Vagina (tissue), 2 donors: ENCODE data around the gene VTI1A. TPM values are rescaled to one million over a fixed set of nuclear protein-coding genes. Genes with fewer than 3 reads are reported as not detected.

Source experiments
- DNase-seq, 2 donors: peaks; one replicate each; pipeline ENCODE4 v3.0.0-alpha.2; 2017; ENCODE audit errors: extremely low spot score in 2 of 2
- H3K27ac ChIP-seq: fragments of 200-600 bp; sonication (generic); one replicate; pipeline ENCODE4 v1.5.1; 2019
- H3K27me3 ChIP-seq: fragments of 200-600 bp; sonication (generic); one replicate; pipeline ENCODE4 v1.5.1; 2019
- H3K36me3 ChIP-seq, 2 donors: fragments of 200-600 bp; sonication (generic); one replicate each; pipeline ENCODE4 v1.5.1; 2017 to 2019
- H3K4me1 ChIP-seq: fragments of 200-600 bp; sonication (generic); one replicate; pipeline ENCODE4 v1.5.1; 2019
- H3K4me3 ChIP-seq, 2 donors: fragments of 200-600 bp; sonication (generic); 1 replicate in 1 of 2; 2 replicates in 1 of 2; pipeline ENCODE4 v1.5.1; 2016 to 2019
- H3K9me3 ChIP-seq: fragments of 200-600 bp; sonication (generic); one replicate; pipeline ENCODE4 v1.5.1; 2019
- POLR2A ChIP-seq, 2 donors: fragments of 450-650 bp; IDR thresholded peaks; one replicate each; pipeline ENCODE4 v1.6.1; 2017; ENCODE audit warnings: antibody characterized with exemption in 2 of 2, mild to moderate bottlenecking in 2 of 2, moderate library complexity in 2 of 2
- POLR2AphosphoS5 ChIP-seq, 2 donors: sonication (generic); formaldehyde crosslinking; IDR thresholded peaks; one replicate each; pipeline ENCODE4 v1.9.0; 2017; ENCODE audit warnings: antibody characterized with exemption in 2 of 2, mild to moderate bottlenecking in 2 of 2, low read depth in 1 of 2; ENCODE audit not compliant: insufficient read depth in 1 of 2
- intact Hi-C: fragments of 100-400 bp; cut with DNase I; formaldehyde crosslinking; loops from one replicate; pipeline ENCODE4 v1.15.1; 2023
- total RNA-seq: library from RNA; depleted of rRNA; stranded (reverse); fragments of >200 nt; gene quantifications from one replicate; pipeline ENCODE4 v1.2.3, GENCODE V29; 2016
- TF ChIP-seq, protein P1 (sequence below), 3 experiments: fragments of 450-650 bp in 2 of 3; fragments of 200-600 bp in 1 of 3; sonication (generic) in 1 of 3; IDR thresholded peaks; one replicate each; pipeline ENCODE4 v1.5.1; 2017 to 2019; ENCODE audit warnings: antibody characterized with exemption in 3 of 3, mild to moderate bottlenecking in 2 of 3, moderate library complexity in 2 of 3

Gene VTI1A
- total RNA-seq, 1 donor from 2014 or later = 49.1 TPM

DNA sequence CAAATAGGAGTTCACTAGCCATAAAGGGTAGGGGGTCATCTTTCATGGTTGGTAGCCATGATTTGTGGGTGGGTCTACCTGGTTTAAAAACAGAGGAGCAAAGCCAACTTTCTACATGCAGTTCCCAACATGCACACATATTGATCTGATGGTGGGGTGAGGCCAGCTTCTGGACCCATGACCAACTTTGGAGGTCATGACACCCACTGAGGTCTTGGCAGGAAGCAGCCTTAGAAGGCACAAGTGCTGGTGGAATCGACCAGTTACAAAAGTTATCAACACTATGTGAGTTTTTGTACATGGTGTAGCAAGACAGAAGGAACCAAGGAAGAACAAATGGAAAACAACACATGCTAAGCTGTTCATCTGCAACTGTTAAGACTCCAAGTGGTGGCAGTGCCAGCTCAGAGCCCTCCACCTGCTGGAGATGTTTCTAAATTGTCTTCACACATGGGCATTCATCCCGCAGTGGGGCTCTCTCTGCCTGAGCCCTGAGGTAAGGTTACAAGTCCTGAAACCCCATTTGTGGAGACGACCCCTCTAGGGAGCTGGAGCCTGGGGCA lies 401.9 kb downstream of the VTI1A start:
- TF ChIP-seq POLR2AphosphoS5 (IDR thresholded peaks at IDR 0.05; ENCODE audit: insufficient read depth in 1 of 2, low read depth in 1 of 2) (no peak), POLR2A (IDR thresholded peaks at IDR 0.05) (no peak)
- TF ChIP-seq, protein P1, sequence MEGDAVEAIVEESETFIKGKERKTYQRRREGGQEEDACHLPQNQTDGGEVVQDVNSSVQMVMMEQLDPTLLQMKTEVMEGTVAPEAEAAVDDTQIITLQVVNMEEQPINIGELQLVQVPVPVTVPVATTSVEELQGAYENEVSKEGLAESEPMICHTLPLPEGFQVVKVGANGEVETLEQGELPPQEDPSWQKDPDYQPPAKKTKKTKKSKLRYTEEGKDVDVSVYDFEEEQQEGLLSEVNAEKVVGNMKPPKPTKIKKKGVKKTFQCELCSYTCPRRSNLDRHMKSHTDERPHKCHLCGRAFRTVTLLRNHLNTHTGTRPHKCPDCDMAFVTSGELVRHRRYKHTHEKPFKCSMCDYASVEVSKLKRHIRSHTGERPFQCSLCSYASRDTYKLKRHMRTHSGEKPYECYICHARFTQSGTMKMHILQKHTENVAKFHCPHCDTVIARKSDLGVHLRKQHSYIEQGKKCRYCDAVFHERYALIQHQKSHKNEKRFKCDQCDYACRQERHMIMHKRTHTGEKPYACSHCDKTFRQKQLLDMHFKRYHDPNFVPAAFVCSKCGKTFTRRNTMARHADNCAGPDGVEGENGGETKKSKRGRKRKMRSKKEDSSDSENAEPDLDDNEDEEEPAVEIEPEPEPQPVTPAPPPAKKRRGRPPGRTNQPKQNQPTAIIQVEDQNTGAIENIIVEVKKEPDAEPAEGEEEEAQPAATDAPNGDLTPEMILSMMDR (IDR thresholded peaks at IDR 0.05) = no peak
- no peak for DNase-seq
- H3K9me3 ChIP-seq = peaks cover 6% of the 10 kb centered on the region
- no peaks in the 10 kb centered on the region for H3K27me3 ChIP-seq
- H3K4me3 ChIP-seq = no peak overlapping the region
- H3K4me1 ChIP-seq = no peaks in the 10 kb centered on the region
- no peak overlapping the region for H3K27ac ChIP-seq
- H3K36me3 ChIP-seq = no peaks in the 10 kb centered on the region
- intact Hi-C loops = no loop called here

DNA sequence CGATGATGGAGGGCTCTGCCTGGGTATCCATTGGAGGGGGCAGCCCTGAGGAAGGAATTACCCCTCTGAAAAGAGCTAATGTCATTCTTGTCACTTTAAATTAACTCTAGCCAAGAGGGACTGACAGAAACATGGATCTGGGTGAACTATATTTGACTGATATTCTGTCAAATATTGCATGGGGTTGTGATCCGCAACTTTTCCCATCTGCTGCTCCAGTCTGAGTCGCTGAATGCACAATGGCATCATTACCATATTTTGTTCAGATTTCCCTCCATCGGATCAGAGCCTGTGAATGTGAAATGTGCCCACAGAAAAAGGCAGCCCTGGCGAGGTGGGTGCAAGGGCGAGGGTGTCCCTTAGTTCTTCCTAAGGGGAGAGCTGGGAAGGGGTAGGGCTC lies 402.5 kb downstream of the VTI1A start:
- Histone ChIP-seq H3K4me1 (no peaks in the 10 kb centered on the region), H3K9me3 (peaks cover 6% of the 10 kb centered on the region), H3K27me3 (no peaks in the 10 kb centered on the region), H3K4me3 (no peak overlapping the region), H3K36me3 (no peaks in the 10 kb centered on the region), H3K27ac (no peak overlapping the region)
- TF ChIP-seq POLR2AphosphoS5 (IDR thresholded peaks at IDR 0.05; ENCODE audit: insufficient read depth in 1 of 2, low read depth in 1 of 2) (no peak), POLR2A (IDR thresholded peaks at IDR 0.05) (no peak)
- TF ChIP-seq, protein P1 (IDR thresholded peaks at IDR 0.05) = no peak
- intact Hi-C loops = no loop called here
- no peak for DNase-seq

DNA sequence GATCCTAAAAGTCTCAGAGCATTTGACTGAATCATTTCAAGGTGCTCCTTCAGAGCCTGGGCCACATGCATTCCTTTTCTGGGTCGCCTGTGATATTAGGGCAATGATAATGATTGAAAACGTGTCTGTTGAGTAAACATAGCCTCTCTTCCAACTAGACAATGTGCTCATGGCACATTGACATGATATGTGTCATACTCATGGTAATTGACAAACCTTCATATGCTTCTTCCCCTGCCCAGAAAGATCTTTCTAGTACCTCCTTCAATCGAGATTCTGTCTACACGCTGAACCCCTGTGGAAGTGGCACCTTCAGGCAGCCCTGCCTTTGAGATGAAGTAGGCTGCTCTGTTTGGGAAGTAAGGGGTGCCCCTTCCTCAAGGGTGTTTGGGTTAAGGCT lies 404.2 kb downstream of the VTI1A start:
- H3K27me3 ChIP-seq = no peaks in the 10 kb centered on the region
- TF ChIP-seq, protein P1 (IDR thresholded peaks at IDR 0.05) = no peak
- TF ChIP-seq POLR2AphosphoS5 (IDR thresholded peaks at IDR 0.05; ENCODE audit: insufficient read depth in 1 of 2, low read depth in 1 of 2) = no peak
- TF ChIP-seq POLR2A (IDR thresholded peaks at IDR 0.05) = no peak
- no peak overlapping the region for H3K27ac ChIP-seq

DNA sequence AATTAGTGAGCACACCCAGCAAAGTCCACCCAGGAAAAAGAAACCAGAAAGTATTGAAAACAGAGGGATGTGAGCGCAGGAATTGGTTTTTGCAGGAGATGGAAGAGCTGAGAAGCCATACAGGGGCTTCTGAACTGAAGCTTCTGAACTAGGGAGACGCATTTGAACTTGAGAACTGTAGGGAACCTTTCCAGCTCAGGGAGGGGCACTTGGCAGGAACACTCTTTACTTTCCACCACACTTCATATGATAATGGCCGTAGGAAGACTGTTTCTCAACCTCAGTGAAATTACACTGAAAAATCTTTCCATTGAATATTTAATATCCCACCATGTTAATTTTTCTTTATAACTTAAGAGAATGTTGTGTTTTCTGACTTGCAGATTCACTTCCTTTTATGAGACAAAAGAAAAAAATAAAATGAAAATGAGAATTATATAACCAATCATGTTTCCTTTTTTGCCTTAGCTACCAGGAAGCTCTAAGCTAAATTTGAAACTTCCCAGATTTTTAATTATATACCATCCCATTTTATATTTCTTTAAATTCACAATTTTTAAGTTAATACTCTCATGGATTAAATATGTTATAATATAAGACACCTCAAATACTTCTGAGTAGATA lies 404.7 kb downstream of the VTI1A start:
- TF ChIP-seq POLR2A (IDR thresholded peaks at IDR 0.05) (no peak), POLR2AphosphoS5 (IDR thresholded peaks at IDR 0.05; ENCODE audit: insufficient read depth in 1 of 2, low read depth in 1 of 2) (no peak)
- TF ChIP-seq, protein P1 (IDR thresholded peaks at IDR 0.05) = no peak
- H3K27me3 ChIP-seq = no peaks in the 10 kb centered on the region
- H3K4me1 ChIP-seq = no peaks in the 10 kb centered on the region

More for the DNA sequence above, 404.2 kb downstream of the VTI1A start:
- Histone ChIP-seq H3K36me3 (no peaks in the 10 kb centered on the region), H3K4me3 (no peak overlapping the region), H3K4me1 (no peaks in the 10 kb centered on the region), H3K9me3 (peaks cover 6% of the 10 kb centered on the region)
- intact Hi-C loops = loop anchor here (5.0 kb wide), 1 partner anchor 479 kb away; the partner anchor contains the start of gene ACSL5
- DNase-seq = no peak

DNA sequence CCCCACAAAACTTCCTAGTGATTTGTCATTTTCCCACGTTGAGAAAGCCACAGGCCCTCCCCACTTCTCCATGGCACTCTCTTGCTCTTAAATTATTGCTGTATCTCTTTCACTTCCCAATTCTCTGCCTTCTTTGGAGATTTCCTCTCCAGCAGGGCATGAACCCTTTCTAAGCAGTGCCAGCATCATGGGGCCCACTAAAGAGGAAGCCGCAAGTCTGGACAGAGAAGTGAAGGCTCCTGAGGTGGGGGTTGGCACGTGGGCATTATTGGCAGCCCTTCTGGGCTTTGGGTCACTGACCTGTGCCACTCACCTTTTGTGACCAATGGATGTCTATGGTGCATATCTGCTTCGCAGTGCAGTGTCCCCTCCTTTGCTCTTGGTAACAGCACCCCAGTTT lies 405.3 kb downstream of the VTI1A start:
- Histone ChIP-seq H3K4me3 (no peak overlapping the region), H3K9me3 (peaks cover 6% of the 10 kb centered on the region), H3K4me1 (no peaks in the 10 kb centered on the region), H3K27ac (no peak overlapping the region), H3K27me3 (no peaks in the 10 kb centered on the region), H3K36me3 (no peaks in the 10 kb centered on the region)
- DNase-seq = no peak
- intact Hi-C loops = loop anchor here (5.0 kb wide), 1 partner anchor 480 kb away; the partner anchor contains the start of gene ACSL5
- TF ChIP-seq, protein P1 (IDR thresholded peaks at IDR 0.05) = no peak
- TF ChIP-seq POLR2A (IDR thresholded peaks at IDR 0.05) (no peak), POLR2AphosphoS5 (IDR thresholded peaks at IDR 0.05; ENCODE audit: insufficient read depth in 1 of 2, low read depth in 1 of 2) (no peak)

More for the DNA sequence above, 404.7 kb downstream of the VTI1A start:
- Histone ChIP-seq H3K36me3 (no peaks in the 10 kb centered on the region), H3K9me3 (peaks cover 6% of the 10 kb centered on the region), H3K27ac (no peak overlapping the region), H3K4me3 (no peak overlapping the region)
- DNase-seq = no peak
- intact Hi-C loops = loop anchor here (5.0 kb wide), 1 partner anchor 479 kb away; the partner anchor contains the start of gene ACSL5
